DOHH2 (cell line): ENCODE results near the gene IBA57.

ENCODE experiments used
- H3F3A ChIP-seq: fragments of 200-600 bp; sonication (generic), shearing (Covaris generic); 2 replicates; pipeline ENCODE4 v1.6.0; 2016; ENCODE audit warnings: antibody characterized with exemption, mild to moderate bottlenecking; ENCODE audit not compliant: control insufficient read depth, insufficient read depth
- H3K27ac ChIP-seq: fragments of 200-600 bp; sonication (generic); 2 replicates; pipeline ENCODE4 v1.5.1; 2014; ENCODE audit warnings: low read depth, mild to moderate bottlenecking, low read length, moderate library complexity
- H3K27me3 ChIP-seq: fragments of 200-600 bp; sonication (generic); 2 replicates; pipeline ENCODE4 v1.6.1; 2014; ENCODE audit warnings: mild to moderate bottlenecking, low read length, mixed read lengths; ENCODE audit not compliant: control insufficient read depth
- H3K36me3 ChIP-seq: fragments of 200-600 bp; sonication (generic); 2 replicates; pipeline ENCODE4 v1.6.1; 2014; ENCODE audit warnings: mild to moderate bottlenecking, low read length, moderate library complexity, mixed read lengths; ENCODE audit not compliant: control insufficient read depth
- H3K4me1 ChIP-seq: fragments of 200-600 bp; sonication (generic); 2 replicates; pipeline ENCODE4 v1.6.1; 2014; ENCODE audit warnings: mild to moderate bottlenecking, low read length, mixed read lengths; ENCODE audit not compliant: control insufficient read depth
- H3K4me2 ChIP-seq: fragments of 200-600 bp; sonication (generic); 2 replicates; pipeline ENCODE4 v1.6.0; 2014; ENCODE audit warnings: mild to moderate bottlenecking, low read length, moderate library complexity
- H3K4me3 ChIP-seq: fragments of 200-600 bp; sonication (generic); 2 replicates; pipeline ENCODE4 v1.5.1; 2014; ENCODE audit warnings: mild to moderate bottlenecking, low read length, mixed read lengths
- H3K79me2 ChIP-seq: fragments of 200-600 bp; sonication (generic); 2 replicates; pipeline ENCODE4 v1.6.1; 2014; ENCODE audit warnings: mild to moderate bottlenecking, low read length, mixed read lengths; ENCODE audit not compliant: control insufficient read depth
- H3K9me2 ChIP-seq: fragments of 200-600 bp; sonication (generic); replicated peaks from 2 replicates; pipeline ENCODE4 v1.6.1; 2014; ENCODE audit warnings: mild to moderate bottlenecking, low read length, mixed read lengths; ENCODE audit not compliant: control insufficient read depth
- H3K9me3 ChIP-seq: fragments of 200-600 bp; sonication (generic); 2 replicates; pipeline ENCODE4 v1.6.1; 2014; ENCODE audit warnings: antibody characterized with exemption, low read length, mixed read lengths; ENCODE audit not compliant: control insufficient read depth, insufficient read depth
- H4K20me1 ChIP-seq: fragments of 200-600 bp; sonication (generic); 2 replicates; pipeline ENCODE4 v1.6.0; 2014; ENCODE audit warnings: low read depth, mild to moderate bottlenecking, antibody characterized with exemption, low read length, moderate library complexity; ENCODE audit not compliant: control insufficient read depth, insufficient read depth
- EZH2phosphoT487 ChIP-seq: fragments of 200-600 bp; sonication (generic); IDR thresholded peaks from 2 replicates; pipeline ENCODE4 v1.6.1; 2017; ENCODE audit warnings: borderline replicate concordance, mild to moderate bottlenecking, antibody characterized with exemption, low read length, moderate library complexity, mixed read lengths
- TF ChIP-seq, protein P1 (sequence below): fragments of 200-600 bp; sonication (generic); IDR thresholded peaks from one replicate; pipeline ENCODE4 v1.5.1; 2014; ENCODE audit warnings: antibody characterized with exemption, mild to moderate bottlenecking, low read depth, low read length; ENCODE audit not compliant: poor library complexity, severe bottlenecking

IBA57 gene

DNA sequence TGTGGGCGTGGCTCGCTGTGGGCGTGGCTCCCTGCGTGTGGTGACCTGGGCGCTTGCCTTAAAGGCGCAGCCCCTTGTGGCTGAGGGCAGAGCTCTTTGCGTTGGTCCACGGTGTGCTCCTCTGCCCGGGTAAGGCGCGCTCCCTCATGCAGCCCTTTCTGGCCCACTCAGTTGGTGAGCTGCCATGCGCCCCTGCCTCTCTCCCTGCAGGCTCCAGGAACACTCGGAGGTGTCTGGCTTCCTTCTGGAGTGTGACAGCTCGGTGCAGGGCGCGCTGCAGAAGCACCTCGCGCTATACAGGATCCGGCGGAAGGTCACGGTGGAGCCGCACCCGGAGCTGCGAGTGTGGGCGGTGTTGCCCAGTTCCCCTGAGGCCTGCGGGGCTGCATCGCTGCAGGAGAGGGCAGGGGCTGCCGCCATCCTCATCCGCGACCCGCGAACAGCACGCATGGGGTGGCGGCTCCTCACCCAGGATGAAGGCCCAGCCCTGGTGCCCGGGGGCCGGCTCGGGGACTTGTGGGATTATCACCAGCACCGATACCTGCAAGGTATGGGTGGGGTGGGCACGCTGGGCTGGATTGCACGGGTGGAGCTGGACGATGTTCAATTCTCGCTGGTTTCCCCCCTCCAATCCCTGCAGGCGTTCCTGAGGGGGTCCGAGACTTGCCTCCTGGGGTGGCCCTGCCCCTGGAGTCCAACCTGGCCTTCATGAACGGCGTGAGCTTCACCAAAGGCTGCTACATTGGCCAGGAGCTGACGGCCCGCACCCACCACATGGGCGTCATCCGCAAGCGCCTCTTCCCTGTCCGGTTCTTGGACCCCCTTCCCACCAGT lies 9.1 kb downstream of the IBA57 start:
- Histone ChIP-seq H3K9me3 (peaks cover 5% of the 10 kb centered on the region; the same call in 1 of the 2 replicates), H3K9me2 (no peaks in the 10 kb centered on the region), H3K4me3 (no peak overlapping the region), H3K27me3 (no peaks in the 10 kb centered on the region), H3K4me1 (peaks cover 3% of the 10 kb centered on the region; the same call in 1 of the 2 replicates), H3K4me2 (no peak overlapping the region), H3K27ac (no peak overlapping the region), H4K20me1 (no peaks in the 10 kb centered on the region), H3K36me3 (peaks cover 9% of the 10 kb centered on the region; the same call in 1 of the 2 replicates), H3F3A (no peaks in the 10 kb centered on the region), H3K79me2 (peaks cover 22% of the 10 kb centered on the region)
- TF ChIP-seq EZH2phosphoT487: no peak
- TF ChIP-seq, protein P1, sequence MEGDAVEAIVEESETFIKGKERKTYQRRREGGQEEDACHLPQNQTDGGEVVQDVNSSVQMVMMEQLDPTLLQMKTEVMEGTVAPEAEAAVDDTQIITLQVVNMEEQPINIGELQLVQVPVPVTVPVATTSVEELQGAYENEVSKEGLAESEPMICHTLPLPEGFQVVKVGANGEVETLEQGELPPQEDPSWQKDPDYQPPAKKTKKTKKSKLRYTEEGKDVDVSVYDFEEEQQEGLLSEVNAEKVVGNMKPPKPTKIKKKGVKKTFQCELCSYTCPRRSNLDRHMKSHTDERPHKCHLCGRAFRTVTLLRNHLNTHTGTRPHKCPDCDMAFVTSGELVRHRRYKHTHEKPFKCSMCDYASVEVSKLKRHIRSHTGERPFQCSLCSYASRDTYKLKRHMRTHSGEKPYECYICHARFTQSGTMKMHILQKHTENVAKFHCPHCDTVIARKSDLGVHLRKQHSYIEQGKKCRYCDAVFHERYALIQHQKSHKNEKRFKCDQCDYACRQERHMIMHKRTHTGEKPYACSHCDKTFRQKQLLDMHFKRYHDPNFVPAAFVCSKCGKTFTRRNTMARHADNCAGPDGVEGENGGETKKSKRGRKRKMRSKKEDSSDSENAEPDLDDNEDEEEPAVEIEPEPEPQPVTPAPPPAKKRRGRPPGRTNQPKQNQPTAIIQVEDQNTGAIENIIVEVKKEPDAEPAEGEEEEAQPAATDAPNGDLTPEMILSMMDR: no peak

DNA sequence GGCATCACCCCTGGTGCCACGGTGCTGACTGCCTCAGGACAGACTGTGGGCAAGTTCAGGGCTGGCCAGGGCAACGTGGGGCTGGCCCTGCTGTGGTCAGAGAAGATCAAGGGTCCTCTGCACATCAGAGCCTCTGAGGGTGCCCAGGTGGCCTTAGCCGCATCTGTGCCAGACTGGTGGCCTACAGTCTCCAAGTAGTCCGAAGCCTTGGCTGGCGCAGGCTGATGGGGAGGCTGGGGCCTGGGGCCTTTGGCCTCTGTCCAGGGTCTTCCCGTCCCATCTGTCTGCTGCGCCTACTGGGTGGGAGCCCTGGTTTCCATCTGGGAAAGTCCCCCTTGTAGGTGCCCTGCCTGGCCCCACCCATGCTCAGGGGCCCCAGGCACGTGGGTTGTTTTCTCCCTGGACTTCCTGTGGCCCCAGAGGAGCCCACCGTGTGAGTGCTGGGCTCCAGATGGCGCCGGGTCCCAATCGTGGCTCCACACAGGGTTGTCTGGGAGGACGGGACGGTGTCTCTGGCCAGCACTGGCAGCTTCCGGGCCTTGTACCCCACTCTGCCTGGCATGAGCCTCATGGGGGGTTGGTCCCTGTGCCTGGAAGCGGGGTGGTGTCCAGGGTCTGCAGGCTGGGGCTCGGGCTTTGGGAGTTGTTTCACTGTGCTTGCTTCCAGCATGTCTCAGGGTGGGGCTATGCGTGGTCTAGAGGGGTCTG lies 9.9 kb downstream of the IBA57 start:
- Histone ChIP-seq H3K4me2 (no peak overlapping the region), H4K20me1 (no peaks in the 10 kb centered on the region), H3K9me3 (peaks cover 5% of the 10 kb centered on the region; the same call in 1 of the 2 replicates), H3K4me1 (peaks cover 3% of the 10 kb centered on the region; the same call in 1 of the 2 replicates), H3K9me2 (no peaks in the 10 kb centered on the region), H3K36me3 (peaks cover 9% of the 10 kb centered on the region; the same call in 1 of the 2 replicates), H3K4me3 (no peak overlapping the region), H3K27me3 (no peaks in the 10 kb centered on the region), H3F3A (no peaks in the 10 kb centered on the region), H3K27ac (no peak overlapping the region), H3K79me2 (peaks cover 22% of the 10 kb centered on the region)
- TF ChIP-seq, protein P1: no peak
- no peak for TF ChIP-seq EZH2phosphoT487

DNA sequence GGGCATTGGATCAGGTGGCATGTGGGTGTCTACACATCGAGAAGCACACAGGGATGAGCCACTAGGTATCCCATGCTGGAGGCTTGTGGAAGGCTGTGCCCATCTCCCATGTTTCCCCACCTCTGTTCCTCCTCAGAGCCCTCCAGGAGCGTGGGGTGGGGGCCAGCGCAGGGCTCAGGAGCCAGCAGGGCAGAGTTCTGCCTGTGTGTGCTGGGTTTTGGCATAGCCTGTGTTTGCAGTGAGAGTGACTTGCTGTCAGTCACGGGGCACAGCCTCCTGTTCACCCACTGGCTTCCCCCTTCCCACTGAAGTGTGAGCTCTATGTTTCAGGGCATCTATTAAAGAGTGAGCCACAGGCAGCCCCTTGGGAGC lies 10.4 kb downstream of the IBA57 start:
- Histone ChIP-seq H3K36me3 (peaks cover 9% of the 10 kb centered on the region; the same call in 1 of the 2 replicates), H4K20me1 (no peaks in the 10 kb centered on the region), H3K79me2 (peaks cover 22% of the 10 kb centered on the region), H3K27ac (no peak overlapping the region), H3K27me3 (no peaks in the 10 kb centered on the region), H3K4me3 (no peak overlapping the region), H3K9me3 (peaks cover 5% of the 10 kb centered on the region; the same call in 1 of the 2 replicates), H3F3A (no peaks in the 10 kb centered on the region), H3K9me2 (no peaks in the 10 kb centered on the region), H3K4me1 (peaks cover 3% of the 10 kb centered on the region; the same call in 1 of the 2 replicates), H3K4me2 (no peak overlapping the region)
- no peak for TF ChIP-seq EZH2phosphoT487
- TF ChIP-seq, protein P1: no peak
